Esophagus squamous epithelium (tissue), 5 donors: ENCODE data around the gene ACAD8. TPM values are rescaled to one million over a fixed set of nuclear protein-coding genes. Genes with fewer than 3 reads are reported as not detected.
"Not testable (repeated sequence)": the region's sequence is repeated elsewhere in the genome, so short reads cannot be mapped to it uniquely, and the experiment has no call there.

Source experiments
- DNase-seq: peaks from one replicate; lab custom pipeline; 2025; lab: John Stamatoyannopoulos, UW
- H3K27ac ChIP-seq, 4 donors: fragments of 200-600 bp; sonication (generic); one replicate each; pipeline ENCODE4 v1.5.1; 2016 to 2019; ENCODE audit warnings: mild to moderate bottlenecking in 1 of 4
- H3K27me3 ChIP-seq, 4 donors: fragments of 200-600 bp; sonication (generic); 1 replicate in 3 of 4; 2 replicates in 1 of 4; pipeline versions ENCODE4 v1.5.1 to v1.6.0; 2017 to 2021; ENCODE audit warnings: antibody characterized with exemption in 1 of 4
- H3K36me3 ChIP-seq, 3 donors: fragments of 200-600 bp; sonication (generic); one replicate each; pipeline ENCODE4 v1.5.1; 2016 to 2019
- H3K4me1 ChIP-seq, 3 donors: fragments of 200-600 bp; sonication (generic); one replicate each; pipeline ENCODE4 v1.5.1; 2017 to 2019
- H3K4me3 ChIP-seq, 4 donors: fragments of 200-600 bp; sonication (generic); 1 replicate in 3 of 4; 2 replicates in 1 of 4; pipeline ENCODE4 v1.5.1; 2016 to 2019; ENCODE audit warnings: mild to moderate bottlenecking in 2 of 4, moderate library complexity in 1 of 4
- H3K9me3 ChIP-seq, 3 donors: fragments of 200-600 bp; sonication (generic); one replicate each; pipeline ENCODE4 v1.5.1; 2016 to 2019
- CTCF ChIP-seq, 6 experiments: fragments of 450-650 bp in 4 of 6; fragments of 200-600 bp in 2 of 6; sonication (generic) in 2 of 6; IDR thresholded peaks; one replicate each; pipeline ENCODE4 v1.5.1; 2016 to 2019; ENCODE audit warnings: antibody characterized with exemption in 6 of 6, mild to moderate bottlenecking in 4 of 6, moderate library complexity in 4 of 6
- POLR2A ChIP-seq, 4 donors: fragments of 450-650 bp; IDR thresholded peaks; one replicate each; pipeline ENCODE4 v1.6.1; 2017; ENCODE audit warnings: antibody characterized with exemption in 4 of 4, mild to moderate bottlenecking in 4 of 4, moderate library complexity in 3 of 4
- WGBS, 2 donors: methylation state at CpG; one replicate each; pipeline ENCODE4 v1.1.5; 2018; 5-methylcytosine and 5-hydroxymethylcytosine counted together
- intact Hi-C: fragments of 100-400 bp; cut with DNase I; formaldehyde crosslinking; loops from one replicate; pipeline ENCODE4 v1.15.0; 2022
- total RNA-seq, 4 donors: library from RNA; depleted of rRNA; stranded (reverse); fragments of >200 nt; gene quantifications; one replicate each; pipeline ENCODE4 v1.1.0, GENCODE V29; 2016
- donor health status: DM: yes; HTN: yes; CAD: no.

Gene ACAD8
- total RNA-seq, 4 donors from 2014 or later, result 11.3 to 25.1 (median 18.2) TPM

GRCh38 chr11:134275534-134276395 lies 22.4 kb downstream of the ACAD8 start, which contains the start of gene GLB1L3:
GLB1L3 (plus strand) TSS chr11:134276379; CDS start chr11:134276741, 362 bp downstream.
- peak within 1 kb of the TSS; percentile 18 to 64 (median 41) for H3K4me3 ChIP-seq
- WGBS, 2 donors, result 2 to 4% methylated on average over 15 to 29 of the region's 68 CpGs
- TF ChIP-seq POLR2A (IDR thresholded peaks at IDR 0.05) (no peak), CTCF (IDR thresholded peaks at IDR 0.05) (peak in 4 of 6 experiments; percentile 27 to 45 (median 31))
- no peak for DNase-seq
- peaks cover 4 to 100% (median 19%) of the 10 kb centered on the region in 4 donors for H3K27me3 ChIP-seq
- peaks cover 14 to 23% (median 16%) of the 10 kb centered on the region in 3 donors for H3K4me1 ChIP-seq
- no peak within 1 kb of the TSS for H3K27ac ChIP-seq
- intact Hi-C loops, result no loop called here
- no peaks in the 10 kb centered on the region for H3K36me3 ChIP-seq
- peaks cover 0 to 4% (median 0%) of the 10 kb centered on the region in 3 donors for H3K9me3 ChIP-seq

- TF ChIP-seq POLR2A (IDR thresholded peaks at IDR 0.05), result no peak
- TF ChIP-seq CTCF (IDR thresholded peaks at IDR 0.05), result no peak
- no peak for DNase-seq
- Histone ChIP-seq H3K4me3 (peak overlapping the region; percentile 18 to 64 (median 41)), H3K27me3 (peaks cover 4 to 92% (median 19%) of the 10 kb centered on the region in 4 donors), H3K36me3 (no peaks in the 10 kb centered on the region), H3K4me1 (peaks cover 14 to 23% (median 16%) of the 10 kb centered on the region in 3 donors), H3K27ac (no peak overlapping the region), H3K9me3 (peaks cover 0 to 4% (median 0%) of the 10 kb centered on the region in 3 donors)
- WGBS, 2 donors, result 0% methylated on average over 1 of the region's 88 CpGs; no CpG with 5 or more reads in 1 of the 2 donors
- intact Hi-C loops, result no loop called here
Observed at GRCh38 chr11:134276396-134277182, 23.2 kb downstream of the ACAD8 start.

- H3K27me3 ChIP-seq, result peaks cover 4 to 88% (median 19%) of the 10 kb centered on the region in 4 donors
- H3K4me3 ChIP-seq, result peak overlapping the region in 2 of 4 donors; percentile 47 to 64
- intact Hi-C loops, result no loop called here
- H3K9me3 ChIP-seq, result peaks cover 0 to 4% (median 0%) of the 10 kb centered on the region in 3 donors
- TF ChIP-seq CTCF (IDR thresholded peaks at IDR 0.05), result no peak
- TF ChIP-seq POLR2A (IDR thresholded peaks at IDR 0.05), result no peak
- H3K27ac ChIP-seq, result no peak overlapping the region
- DNase-seq, result no peak
- H3K4me1 ChIP-seq, result peaks cover 14 to 24% (median 16%) of the 10 kb centered on the region in 3 donors
- H3K36me3 ChIP-seq, result no peaks in the 10 kb centered on the region
- 30 to 45% methylated on average over 15 to 32 of the region's 36 CpGs for WGBS, 2 donors
Observed at GRCh38 chr11:134277183-134278001, 24.0 kb downstream of the ACAD8 start.

GRCh38 chr11:134278356-134278755 lies 25.0 kb downstream of the ACAD8 start:
- DNase-seq, result no peak
- WGBS, 2 donors, result 90 to 93% methylated on average over 1 to 3 of the region's 4 CpGs
- intact Hi-C loops, result no loop called here
- no peak for TF ChIP-seq POLR2A (IDR thresholded peaks at IDR 0.05)
- peaks cover 4 to 83% (median 19%) of the 10 kb centered on the region in 4 donors for H3K27me3 ChIP-seq
- H3K36me3 ChIP-seq, result no peaks in the 10 kb centered on the region
- H3K9me3 ChIP-seq, result peaks cover 0 to 4% (median 0%) of the 10 kb centered on the region in 3 donors
- H3K4me1 ChIP-seq, result peaks cover 14 to 31% (median 16%) of the 10 kb centered on the region in 3 donors
- no peak overlapping the region for H3K27ac ChIP-seq
- H3K4me3 ChIP-seq, result no peak overlapping the region

- not testable (repeated sequence) for H3K9me3 ChIP-seq, DNase-seq
- no CpG with 5 or more reads among the region's 17 CpGs for WGBS, 2 donors
Observed at GRCh38 chr11:134281635-134282034, 28.3 kb downstream of the ACAD8 start.

More at GRCh38 chr11:134281635-134282034, 28.3 kb downstream of the ACAD8 start:
- H3K4me1 ChIP-seq, result peaks cover 3 to 15% (median 5%) of the 10 kb centered on the region in 3 donors
- H3K4me3 ChIP-seq, H3K36me3 ChIP-seq, H3K27ac ChIP-seq, intact Hi-C loops: not testable (repeated sequence)
- peaks cover 0 to 51% (median 6%) of the 10 kb centered on the region in 4 donors for H3K27me3 ChIP-seq
